GM12878 (cell line): ENCODE measurements around the gene BCL10. TPM values are rescaled to one million over a fixed set of nuclear protein-coding genes. Genes with fewer than 3 reads are reported as not detected.
A peak's percentile ranks its signal among the peaks of the same experiment; 100 is the strongest.

Source experiments
- ATAC-seq: fragments of 200-7000 bp; cut with Tn5 transposase; 3 replicates; pipeline ENCODE4 v1.9.1; 2020; ENCODE audit warnings: mild to moderate bottlenecking, moderate library complexity
- BruUV-seq: library from RNA; stranded (reverse); fragments of 400-500 nt; replicated peaks from 2 replicates; lab custom pipeline; 2021; lab: Mats Ljungman, UMichigan
- CTCF ChIA-PET: fragments of 300-600 bp; sonication (Branson Sonifier 250); formaldehyde crosslinking; extraction: SDS; loops from one replicate; lab custom pipeline; 2021; ENCODE audit warnings: inconsistent platforms; lab: Yijun Ruan, JAX
- POLR2A ChIA-PET: fragments of 350-600 bp; formaldehyde crosslinking; extraction: SDS; loops from one replicate; lab custom pipeline; 2021; ENCODE audit warnings: inconsistent platforms; lab: Charles Lee
- RAD21 ChIA-PET: fragments of 300-600 bp; sonication (Branson Sonifier 250); formaldehyde crosslinking; loops from one replicate; lab custom pipeline; 2023; ENCODE audit warnings: antibody characterized with exemption; ENCODE audit not compliant: unreplicated experiment; lab: Charles Lee
- SMC1A ChIA-PET: fragments of 300-600 bp; sonication (Branson Sonifier 250); formaldehyde crosslinking; loops from one replicate; lab custom pipeline; 2023; ENCODE audit not compliant: unreplicated experiment, uncharacterized antibody; lab: Charles Lee
- DNase-seq: peaks from one replicate; pipeline ENCODE4 v3.0.0-alpha.2; 2011; ENCODE audit warnings: low read depth, low spot score
- FAIRE-seq: peaks from 3 replicates; lab custom pipeline; 2011; peaks lifted over from hg19 to GRCh38; lab: Jason Lieb, UNC
- H2AFZ ChIP-seq: 2 replicates; pipeline ENCODE4 v1.6.0; 2011; ENCODE audit warnings: low read depth, low read length, control low read depth; ENCODE audit not compliant: control insufficient read depth
- H3K27ac ChIP-seq: 2 replicates; pipeline ENCODE4 v1.5.1; 2011; ENCODE audit warnings: control low read depth; ENCODE audit not compliant: control insufficient read depth, insufficient read depth
- H3K27me3 ChIP-seq, 2 experiments: replicated peaks in 1 of 2; 2 replicates each; pipeline versions ENCODE4 v1.6.0 to v1.6.1; 2011; ENCODE audit warnings: low read length in 1 of 2; ENCODE audit not compliant: control insufficient read depth in 2 of 2, insufficient read depth in 2 of 2
- H3K36me3 ChIP-seq, 2 experiments: 2 replicates each; pipeline ENCODE4 v1.5.1; 2011; ENCODE audit warnings: low read length in 1 of 2; ENCODE audit not compliant: control insufficient read depth in 2 of 2, insufficient read depth in 2 of 2
- H3K4me1 ChIP-seq: 2 replicates; pipeline ENCODE4 v1.6.1; 2011; ENCODE audit warnings: mild to moderate bottlenecking, low read length, moderate library complexity, mixed read lengths; ENCODE audit not compliant: control insufficient read depth, insufficient read depth
- H3K4me2 ChIP-seq: 2 replicates; pipeline ENCODE4 v1.6.0; 2011; ENCODE audit warnings: control low read depth; ENCODE audit not compliant: control insufficient read depth, insufficient read depth
- H3K4me3 ChIP-seq: fragments of 200-600 bp; sonication (generic); 2 replicates; pipeline ENCODE4 v1.5.1; 2016
- H3K79me2 ChIP-seq: 2 replicates; pipeline ENCODE4 v1.6.0; 2011; ENCODE audit warnings: low read length; ENCODE audit not compliant: control insufficient read depth, insufficient read depth
- H3K9ac ChIP-seq: 2 replicates; pipeline ENCODE4 v1.8.0; 2011; ENCODE audit warnings: low read length, control low read depth, mixed read lengths; ENCODE audit not compliant: control insufficient read depth, insufficient read depth
- H3K9me3 ChIP-seq: replicated peaks from 3 replicates; pipeline ENCODE4 v1.5.1; 2011; ENCODE audit warnings: mild to moderate bottlenecking, low read length; ENCODE audit not compliant: control insufficient read depth, insufficient read depth
- H4K20me1 ChIP-seq: 2 replicates; pipeline ENCODE4 v1.6.0; 2011; ENCODE audit not compliant: control insufficient read depth, insufficient read depth
- CTCF ChIP-seq, 3 experiments: IDR thresholded peaks in 2 of 3; conservative IDR thresholded peaks in 1 of 3; 2 replicates each; pipeline ENCODE4 v1.5.1; 2011; ENCODE audit warnings: low read depth in 3 of 3, low read length in 3 of 3, mild to moderate bottlenecking in 3 of 3, control low read depth in 2 of 3, moderate library complexity in 2 of 3, inconsistent platforms in 1 of 3, mixed read lengths in 1 of 3; ENCODE audit not compliant: control insufficient read depth in 2 of 3, insufficient read depth in 1 of 3; ENCODE audit errors: extremely low read depth in 1 of 3
- HSF1 ChIP-seq: fragments of 150-350 bp; IDR thresholded peaks from 2 replicates; pipeline ENCODE4 v1.6.1; 2014; ENCODE audit warnings: mild to moderate bottlenecking, low read depth, low read length
- LARP7 ChIP-seq: fragments of 450-650 bp; IDR thresholded peaks from 2 replicates; pipeline ENCODE4 v1.6.1; 2017; ENCODE audit warnings: mild to moderate bottlenecking
- RAD21 ChIP-seq: IDR thresholded peaks from 2 replicates; pipeline ENCODE4 v1.6.1; 2011; ENCODE audit warnings: mild to moderate bottlenecking, low read depth, low read length, moderate library complexity; ENCODE audit not compliant: insufficient read depth
- SMC3 ChIP-seq: IDR thresholded peaks from 2 replicates; pipeline ENCODE4 v1.6.1; 2011; ENCODE audit warnings: low read length, improper control_type of control experiment, borderline replicate concordance
- WGBS: methylation state at CpG from one replicate; pipeline ENCODE4 v1.1.6; 2016; ENCODE audit warnings: low lambda C conversion rate; ENCODE audit not compliant: insufficient replicate concordance, insufficient coverage; ENCODE audit errors: missing lambda C conversion rate; 5-methylcytosine and 5-hydroxymethylcytosine counted together
- in situ Hi-C: fragments of 300-500 bp; cut with MboI; formaldehyde crosslinking; loops from 9 replicates; pipeline ENCODE4 v1.14.3; 2018; ENCODE audit warnings: mixed read lengths
- intact Hi-C: fragments of 100-400 bp; cut with micrococcal nuclease; formaldehyde crosslinking; loops from one replicate; pipeline ENCODE4 v1.14.2; 2022; ENCODE audit not compliant: unreplicated experiment
- polyA plus RNA-seq, 11 experiments: library from polyadenylated mRNA; depleted of rRNA in 4 of 11; unstranded in 6 of 11; stranded (reverse) in 5 of 11; fragments of >200 nt; fragmentation: Nextera tagmentation in 4 of 11; fragmentation: Illumina TruSeq in 1 of 11; extraction: Ambion mirVana in 4 of 11; extraction: Trizol in 1 of 11; gene quantifications; 1 replicate in 1 of 11; 2 replicates in 10 of 11; pipeline versions ENCODE4 v1.2.1 to v1.2.3, GENCODE V29; 2011 to 2016; ENCODE audit warnings: inconsistent platforms in 2 of 11, missing spikeins in 2 of 11, low read depth in 1 of 11
- total RNA-seq, 4 experiments: library from RNA; depleted of rRNA in 3 of 4; stranded (reverse); fragments of >200 nt in 3 of 4; fragmentation: Illumina TruSeq in 1 of 4; extraction: Trizol in 1 of 4; gene quantifications; 2 replicates each; pipeline versions ENCODE4 v1.2.1 to v1.2.3, GENCODE V29; 2013 to 2021

BCL10 gene
- total and polyA plus RNA-seq, 10 of the 15 experiments (the other 5 are each of a cell fraction or from before 2014, with no cell fraction given), result 10.6 to 35.2 (median 19.5) TPM

- POLR2A ChIA-PET, result no interaction called here
- Histone ChIP-seq H3K27me3 (no peaks in the 10 kb centered on the region), H3K4me2 (no peak overlapping the region), H3K79me2 (no peaks in the 10 kb centered on the region), H3K27ac (no peak overlapping the region), H3K9ac (no peak overlapping the region), H3K4me1 (no peaks in the 10 kb centered on the region), H3K4me3 (no peak overlapping the region), H3K9me3 (no peaks in the 10 kb centered on the region), H2AFZ (no peak overlapping the region), H4K20me1 (no peaks in the 10 kb centered on the region), H3K36me3 (no peaks in the 10 kb centered on the region)
- no peak for DNase-seq
- SMC1A ChIA-PET, result interaction anchor here (0.8 to 1.3 kb wide), 3 partner anchors 33 to 178 kb away, joined by 3 to 5 read pairs (median 3); a partner anchor contains a TSS
- RAD21 ChIA-PET, result interaction anchor here (0.9 to 1.6 kb wide), 5 partner anchors 9 to 468 kb away, joined by 3 to 7 read pairs (median 3); no protein-coding TSS in a partner anchor
- no TSS peak for BruUV-seq
- CTCF ChIA-PET, result interaction anchor here (0.7 to 1.7 kb wide), 9 partner anchors 9 to 296 kb away, joined by 3 to 13 read pairs (median 6); partner anchors contain the start of gene C1orf52
- 25% methylated on average over 1 of the region's 1 CpG for WGBS
- in situ Hi-C loops (no loop called here), intact Hi-C loops (no loop called here)
- peak; percentile 12 to 45 (median 35); a peak in 5 of 6 replicates for TF ChIP-seq CTCF (IDR thresholded peaks at IDR 0.05 in 2 of 3, conservative IDR thresholded peaks at IDR 0.05 in 1 of 3; ENCODE audit: control insufficient read depth in 2 of 3, extremely low read depth in 1 of 3, insufficient read depth in 1 of 3, low read depth in 3 of 3, low read length in 3 of 3)
- peak; percentile 17; the same call in 1 of the 2 replicates for TF ChIP-seq SMC3
- no peak for TF ChIP-seq LARP7
- TF ChIP-seq RAD21, result peak; percentile 66
- no peak for TF ChIP-seq HSF1
- peak; percentile 59 for FAIRE-seq
- ATAC-seq, result peak; percentile 85
Observed at GRCh38 chr1:85240174-85240601, 36.2 kb downstream of the BCL10 start.
